GM12801 (cell line): ENCODE data around the gene XRN1.

Source experiments
- TF ChIP-seq, protein P1 (sequence below): IDR thresholded peaks from one replicate; pipeline ENCODE4 v1.5.1; 2011; ENCODE audit warnings: control low read depth; ENCODE audit not compliant: insufficient read length; ENCODE audit errors: extremely low read depth

Gene XRN1

GRCh38 chr3:142287866-142288638, 159.8 kb downstream of the XRN1 start:
- TF ChIP-seq, protein P1, sequence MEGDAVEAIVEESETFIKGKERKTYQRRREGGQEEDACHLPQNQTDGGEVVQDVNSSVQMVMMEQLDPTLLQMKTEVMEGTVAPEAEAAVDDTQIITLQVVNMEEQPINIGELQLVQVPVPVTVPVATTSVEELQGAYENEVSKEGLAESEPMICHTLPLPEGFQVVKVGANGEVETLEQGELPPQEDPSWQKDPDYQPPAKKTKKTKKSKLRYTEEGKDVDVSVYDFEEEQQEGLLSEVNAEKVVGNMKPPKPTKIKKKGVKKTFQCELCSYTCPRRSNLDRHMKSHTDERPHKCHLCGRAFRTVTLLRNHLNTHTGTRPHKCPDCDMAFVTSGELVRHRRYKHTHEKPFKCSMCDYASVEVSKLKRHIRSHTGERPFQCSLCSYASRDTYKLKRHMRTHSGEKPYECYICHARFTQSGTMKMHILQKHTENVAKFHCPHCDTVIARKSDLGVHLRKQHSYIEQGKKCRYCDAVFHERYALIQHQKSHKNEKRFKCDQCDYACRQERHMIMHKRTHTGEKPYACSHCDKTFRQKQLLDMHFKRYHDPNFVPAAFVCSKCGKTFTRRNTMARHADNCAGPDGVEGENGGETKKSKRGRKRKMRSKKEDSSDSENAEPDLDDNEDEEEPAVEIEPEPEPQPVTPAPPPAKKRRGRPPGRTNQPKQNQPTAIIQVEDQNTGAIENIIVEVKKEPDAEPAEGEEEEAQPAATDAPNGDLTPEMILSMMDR = no peak

DNA sequence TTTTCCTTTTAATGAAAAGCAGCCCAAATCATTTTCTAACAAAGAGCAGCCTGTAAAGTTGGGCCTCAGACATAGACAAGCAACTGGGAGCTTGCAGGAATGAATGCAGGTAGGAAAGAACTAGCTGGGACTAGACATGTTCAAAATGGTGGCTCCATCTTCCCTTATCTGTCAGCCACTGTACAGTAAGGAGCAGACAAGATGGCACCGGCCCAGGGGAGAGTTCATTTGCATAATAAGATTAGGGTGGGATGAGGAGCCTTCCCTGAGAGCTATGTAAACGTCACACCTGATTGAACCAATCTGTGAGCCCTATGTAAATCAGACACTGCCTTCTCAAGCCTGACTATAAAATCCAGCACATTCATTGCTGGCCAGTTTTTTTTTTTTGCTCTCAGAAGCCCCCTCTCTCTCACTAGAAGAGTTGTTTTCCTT, 162.7 kb downstream of the XRN1 start:
- TF ChIP-seq, protein P1 = no peak

- TF ChIP-seq, protein P1 = no peak
These were observed 165.3 kb downstream of the XRN1 start for GRCh38 chr3:142282503-142282902.

GRCh38 chr3:142281474-142281873, 166.4 kb downstream of the XRN1 start:
- TF ChIP-seq, protein P1 = no peak

GRCh38 chr3:142279965-142280590, 167.8 kb downstream of the XRN1 start:
- TF ChIP-seq, protein P1 = no peak

- TF ChIP-seq, protein P1 = no peak
These were observed 169.4 kb downstream of the XRN1 start for GRCh38 chr3:142278451-142278850.

DNA sequence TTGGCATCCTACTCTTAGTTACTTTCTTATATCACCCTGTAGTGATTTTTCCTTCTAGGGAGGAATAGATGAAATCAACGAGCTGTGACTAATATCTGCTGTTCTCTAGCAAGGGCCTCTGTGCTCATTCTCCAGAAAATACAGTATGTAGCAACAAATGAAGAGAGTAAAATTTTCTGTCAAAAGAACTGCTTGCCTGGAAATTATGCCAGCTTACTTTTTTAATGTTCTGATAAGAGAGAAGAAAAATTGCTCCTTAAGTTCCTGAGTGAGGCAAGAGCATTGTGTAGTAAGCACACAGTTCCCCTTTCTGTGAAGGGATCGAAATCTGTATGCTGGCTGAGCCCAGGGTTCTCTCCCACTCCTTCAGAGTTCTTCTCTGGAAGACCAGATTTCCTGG, 171.1 kb downstream of the XRN1 start:
- TF ChIP-seq, protein P1 = no peak
